ENCODE data around the gene DDX11. TPM values are rescaled to one million over a fixed set of nuclear protein-coding genes. Genes with fewer than 3 reads are reported as not detected.

DDX11 gene
- total RNA-seq, 4 donors from 2014 or later, result 3.6 to 25.5 (median 12.1) TPM

DNA sequence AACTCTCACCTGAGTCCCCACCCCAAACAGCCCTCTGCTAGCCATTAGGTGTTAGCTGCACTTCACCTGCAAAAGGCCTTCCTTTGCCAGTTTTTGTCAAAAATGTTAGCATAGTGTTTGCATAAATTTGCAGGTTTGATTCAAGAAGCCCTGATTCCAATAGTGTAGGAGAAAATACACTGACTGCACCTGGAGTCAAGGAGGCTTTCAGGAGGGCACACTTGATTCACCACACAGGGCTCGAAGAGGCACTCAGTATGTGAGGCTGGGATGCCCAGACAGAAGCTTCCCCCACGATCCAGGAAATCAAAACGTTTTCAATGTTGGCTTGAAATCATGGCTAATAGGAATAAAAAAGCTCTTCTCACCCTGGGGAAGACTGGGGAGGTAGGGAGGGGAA, 40.5 kb upstream of the DDX11 start:
- TF ChIP-seq, protein P1, sequence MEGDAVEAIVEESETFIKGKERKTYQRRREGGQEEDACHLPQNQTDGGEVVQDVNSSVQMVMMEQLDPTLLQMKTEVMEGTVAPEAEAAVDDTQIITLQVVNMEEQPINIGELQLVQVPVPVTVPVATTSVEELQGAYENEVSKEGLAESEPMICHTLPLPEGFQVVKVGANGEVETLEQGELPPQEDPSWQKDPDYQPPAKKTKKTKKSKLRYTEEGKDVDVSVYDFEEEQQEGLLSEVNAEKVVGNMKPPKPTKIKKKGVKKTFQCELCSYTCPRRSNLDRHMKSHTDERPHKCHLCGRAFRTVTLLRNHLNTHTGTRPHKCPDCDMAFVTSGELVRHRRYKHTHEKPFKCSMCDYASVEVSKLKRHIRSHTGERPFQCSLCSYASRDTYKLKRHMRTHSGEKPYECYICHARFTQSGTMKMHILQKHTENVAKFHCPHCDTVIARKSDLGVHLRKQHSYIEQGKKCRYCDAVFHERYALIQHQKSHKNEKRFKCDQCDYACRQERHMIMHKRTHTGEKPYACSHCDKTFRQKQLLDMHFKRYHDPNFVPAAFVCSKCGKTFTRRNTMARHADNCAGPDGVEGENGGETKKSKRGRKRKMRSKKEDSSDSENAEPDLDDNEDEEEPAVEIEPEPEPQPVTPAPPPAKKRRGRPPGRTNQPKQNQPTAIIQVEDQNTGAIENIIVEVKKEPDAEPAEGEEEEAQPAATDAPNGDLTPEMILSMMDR (IDR thresholded peaks at IDR 0.05), result no peak
- no peak for TF ChIP-seq EP300 (IDR thresholded peaks at IDR 0.05)
- WGBS, 2 donors (ENCODE audit: low coverage in 1 of 2), result 67 to 76% methylated on average over 3 of the region's 3 CpGs
- Histone ChIP-seq H3K27me3 (no peaks in the 10 kb centered on the region), H3K36me3 (no peaks in the 10 kb centered on the region), H3K9me3 (no peaks in the 10 kb centered on the region), H3K4me1 (no peaks in the 10 kb centered on the region), H3K4me3 (no peak overlapping the region), H3K27ac (no peak overlapping the region)
- no peak for ATAC-seq

GRCh38 chr12:31033681-31034080, 40.0 kb upstream of the DDX11 start:
- no peak overlapping the region for H3K4me3 ChIP-seq
- WGBS, 2 donors (ENCODE audit: low coverage in 1 of 2), result 86% methylated on average over 6 of the region's 6 CpGs; no CpG with 5 or more reads in 1 of the 2 donors
- H3K27ac ChIP-seq, result no peak overlapping the region
- no peak for ATAC-seq
- TF ChIP-seq, protein P1 (IDR thresholded peaks at IDR 0.05), result no peak
- TF ChIP-seq POLR2AphosphoS5 (IDR thresholded peaks at IDR 0.05) (no peak), EP300 (IDR thresholded peaks at IDR 0.05) (no peak)
- H3K4me1 ChIP-seq, result no peaks in the 10 kb centered on the region
- H3K9me3 ChIP-seq, result no peaks in the 10 kb centered on the region
- H3K36me3 ChIP-seq, result no peaks in the 10 kb centered on the region
- H3K27me3 ChIP-seq, result no peaks in the 10 kb centered on the region

GRCh38 chr12:31034372-31034771, 39.3 kb upstream of the DDX11 start:
- Histone ChIP-seq H3K27ac (no peak overlapping the region), H3K36me3 (no peaks in the 10 kb centered on the region), H3K4me3 (no peak overlapping the region), H3K9me3 (no peaks in the 10 kb centered on the region), H3K4me1 (no peaks in the 10 kb centered on the region), H3K27me3 (no peaks in the 10 kb centered on the region)
- ATAC-seq, result no peak
- TF ChIP-seq POLR2AphosphoS5 (IDR thresholded peaks at IDR 0.05) (no peak), EP300 (IDR thresholded peaks at IDR 0.05) (no peak)
- 83% methylated on average over 1 of the region's 3 CpGs; no CpG with 5 or more reads in 1 of the 2 donors for WGBS, 2 donors (ENCODE audit: low coverage in 1 of 2)

DNA sequence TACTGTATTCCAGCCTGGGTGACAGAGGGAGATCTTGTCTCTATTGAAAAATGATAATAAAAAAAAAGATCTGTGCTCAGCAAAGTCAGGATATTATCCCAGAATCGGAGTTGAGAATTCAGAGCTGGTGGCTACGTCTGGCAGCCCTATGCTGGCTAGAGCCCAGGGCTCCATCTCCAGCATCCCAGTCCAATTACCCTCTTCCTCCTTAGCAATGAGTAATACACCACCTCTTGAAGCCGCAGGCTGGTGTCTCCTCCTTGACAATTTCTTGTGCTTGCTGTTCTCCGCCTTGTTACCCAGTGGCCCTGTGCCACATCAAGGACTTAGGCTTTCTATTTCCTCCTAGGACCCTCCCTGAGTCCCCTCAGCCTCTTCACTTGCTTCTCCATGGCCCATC, 38.4 kb upstream of the DDX11 start:
- no peak for TF ChIP-seq POLR2A (IDR thresholded peaks at IDR 0.05)
- TF ChIP-seq POLR2AphosphoS5 (IDR thresholded peaks at IDR 0.05), result no peak
- TF ChIP-seq EP300 (IDR thresholded peaks at IDR 0.05), result no peak
- TF ChIP-seq, protein P1 (IDR thresholded peaks at IDR 0.05), result no peak
- Histone ChIP-seq H3K4me3 (no peak overlapping the region), H3K9me3 (no peaks in the 10 kb centered on the region), H3K4me1 (no peaks in the 10 kb centered on the region), H3K27ac (no peak overlapping the region), H3K36me3 (no peaks in the 10 kb centered on the region), H3K27me3 (no peaks in the 10 kb centered on the region)
- 71 to 76% methylated on average over 4 of the region's 4 CpGs for WGBS, 2 donors (ENCODE audit: low coverage in 1 of 2)
- no peak for ATAC-seq

GRCh38 chr12:31035967-31036665, 37.5 kb upstream of the DDX11 start:
- Histone ChIP-seq H3K4me3 (no peak overlapping the region), H3K27ac (no peak overlapping the region), H3K36me3 (no peaks in the 10 kb centered on the region), H3K9me3 (no peaks in the 10 kb centered on the region), H3K27me3 (no peaks in the 10 kb centered on the region), H3K4me1 (no peaks in the 10 kb centered on the region)
- TF ChIP-seq EP300 (IDR thresholded peaks at IDR 0.05) (no peak), POLR2AphosphoS5 (IDR thresholded peaks at IDR 0.05) (no peak), POLR2A (IDR thresholded peaks at IDR 0.05) (no peak)
- TF ChIP-seq, protein P1 (IDR thresholded peaks at IDR 0.05), result no peak
- WGBS, 2 donors (ENCODE audit: low coverage in 1 of 2), result 44% methylated on average over 2 of the region's 4 CpGs; no CpG with 5 or more reads in 1 of the 2 donors
- no peak for ATAC-seq
